H1 (cell line): ENCODE results near the gene ME1. TPM values are rescaled to one million over a fixed set of nuclear protein-coding genes. Genes with fewer than 3 reads are reported as not detected.

Experiments used
- CTCF ChIA-PET: fragments of 300-600 bp; sonication (Branson Sonifier 250); formaldehyde crosslinking; loops from one replicate; lab custom pipeline; 2021; ENCODE audit not compliant: partially characterized antibody; lab: Charles Lee
- POLR2A ChIA-PET: fragments of 300-600 bp; sonication (Branson Sonifier 250); formaldehyde crosslinking; loops from one replicate; lab custom pipeline; 2021; ENCODE audit warnings: inconsistent platforms; ENCODE audit not compliant: partially characterized antibody; lab: Charles Lee
- DNase-seq, 2 experiments: peaks; one replicate each; pipeline versions ENCODE4 v3.0.0 to v3.0.0-alpha.2; 2010 to 2022; ENCODE audit warnings: low spot score in 2 of 2, low read depth in 1 of 2, mixed read lengths in 1 of 2
- FAIRE-seq: peaks from 2 replicates; lab custom pipeline; 2011; peaks lifted over from hg19 to GRCh38; lab: Jason Lieb, UNC
- H2AFZ ChIP-seq: 2 replicates; pipeline ENCODE4 v1.8.1; 2012; ENCODE audit warnings: low read length, inconsistent platforms
- H2AK5ac ChIP-seq: 2 replicates; pipeline ENCODE4 v1.6.1; 2013; ENCODE audit warnings: low read depth, low read length
- H2BK120ac ChIP-seq: replicated peaks from 2 replicates; pipeline ENCODE3; 2013; ENCODE audit warnings: low read depth, low read length, inconsistent platforms
- H2BK12ac ChIP-seq: 2 replicates; pipeline ENCODE4 v1.6.1; 2013; ENCODE audit warnings: low read depth, low read length
- H2BK15ac ChIP-seq: 2 replicates; pipeline ENCODE4 v1.6.1; 2013; ENCODE audit warnings: low read length
- H2BK20ac ChIP-seq: 2 replicates; pipeline ENCODE4 v1.6.1; 2013; ENCODE audit warnings: low read length
- H2BK5ac ChIP-seq: 2 replicates; pipeline ENCODE4 v1.6.1; 2013; ENCODE audit warnings: low read depth, low read length
- H3K14ac ChIP-seq: 2 replicates; pipeline ENCODE4 v1.6.1; 2013; ENCODE audit warnings: inconsistent platforms; ENCODE audit not compliant: insufficient read length
- H3K18ac ChIP-seq: 2 replicates; pipeline ENCODE4 v1.6.1; 2013; ENCODE audit warnings: low read length; ENCODE audit errors: extremely low read depth
- H3K23ac ChIP-seq: 2 replicates; pipeline ENCODE4 v1.6.1; 2013; ENCODE audit warnings: inconsistent platforms; ENCODE audit not compliant: insufficient read length
- H3K23me2 ChIP-seq: 2 replicates; pipeline ENCODE4 v1.6.1; 2013; ENCODE audit warnings: low read depth, low read length
- H3K27ac ChIP-seq: 2 replicates; pipeline ENCODE4 v1.6.1; 2011; ENCODE audit warnings: low read depth, low read length, inconsistent platforms
- H3K27me3 ChIP-seq, 4 experiments: replicated peaks in 1 of 4; 1 replicate in 1 of 4; 2 replicates in 3 of 4; pipeline versions ENCODE4 v1.6.1 to v1.8.1; 2011 to 2013; ENCODE audit warnings: low read length in 3 of 4, mild to moderate bottlenecking in 3 of 4, inconsistent platforms in 2 of 4, mixed read lengths in 2 of 4, moderate library complexity in 1 of 4; ENCODE audit not compliant: control insufficient read depth in 3 of 4, insufficient read depth in 3 of 4; ENCODE audit errors: extremely low read depth in 1 of 4
- H3K36me3 ChIP-seq, 4 experiments: 2 replicates each; pipeline versions ENCODE4 v1.6.1 to v1.8.1; 2011 to 2013; ENCODE audit warnings: mild to moderate bottlenecking in 4 of 4, low read length in 3 of 4, moderate library complexity in 2 of 4, control low read depth in 1 of 4, inconsistent platforms in 1 of 4; ENCODE audit not compliant: insufficient read depth in 4 of 4, control insufficient read depth in 2 of 4
- H3K4ac ChIP-seq: replicated peaks from 2 replicates; pipeline ENCODE3; 2013; ENCODE audit warnings: low read length, low read depth, mixed read lengths, inconsistent platforms; ENCODE audit not compliant: insufficient read length
- H3K4me1 ChIP-seq, 4 experiments: replicated peaks in 1 of 4; 1 replicate in 1 of 4; 2 replicates in 3 of 4; pipeline versions ENCODE4 v1.6.1 to v1.8.1; 2011 to 2013; ENCODE audit warnings: low read length in 3 of 4, inconsistent platforms in 2 of 4, mixed read lengths in 1 of 4; ENCODE audit not compliant: insufficient read depth in 4 of 4, control insufficient read depth in 3 of 4
- H3K4me2 ChIP-seq, 2 experiments: 2 replicates each; pipeline versions ENCODE4 v1.6.1 to v1.8.1; 2011 to 2013; ENCODE audit warnings: low read depth in 2 of 2, low read length in 2 of 2, control low read depth in 1 of 2, inconsistent platforms in 1 of 2, mild to moderate bottlenecking in 1 of 2; ENCODE audit not compliant: insufficient read depth in 1 of 2
- H3K4me3 ChIP-seq, 4 experiments: fragments of 200-600, 300-600 bp in 1 of 4; sonication (generic), shearing (Covaris generic), sonication (Bioruptor Twin) in 1 of 4; 2 replicates each; pipeline versions ENCODE4 v1.5.1 to v1.8.1; 2011 to 2016; ENCODE audit warnings: low read length in 4 of 4, low read depth in 3 of 4, control low read depth in 2 of 4, inconsistent platforms in 2 of 4, mild to moderate bottlenecking in 2 of 4, mixed read lengths in 1 of 4, moderate library complexity in 1 of 4; ENCODE audit not compliant: insufficient read depth in 2 of 4; ENCODE audit errors: extremely low read depth in 1 of 4
- H3K56ac ChIP-seq: replicated peaks from 2 replicates; pipeline ENCODE3; 2013; ENCODE audit warnings: low read depth, mild to moderate bottlenecking, mixed read lengths, low read length, inconsistent platforms; ENCODE audit not compliant: insufficient read length
- H3K79me1 ChIP-seq: 2 replicates; pipeline ENCODE4 v1.6.1; 2013; ENCODE audit warnings: low read depth, low read length, control low read depth
- H3K79me2 ChIP-seq, 2 experiments: 2 replicates each; pipeline versions ENCODE4 v1.6.1 to v1.8.1; 2012 to 2013; ENCODE audit warnings: low read length in 2 of 2, mild to moderate bottlenecking in 2 of 2, inconsistent platforms in 1 of 2; ENCODE audit not compliant: insufficient read depth in 2 of 2, control insufficient read depth in 1 of 2
- H3K9ac ChIP-seq, 4 experiments: replicated peaks in 1 of 4; 1 replicate in 1 of 4; 2 replicates in 3 of 4; pipeline versions ENCODE4 v1.6.1 to v1.8.1; 2011 to 2013; ENCODE audit warnings: low read depth in 3 of 4, low read length in 3 of 4, control low read depth in 2 of 4, mild to moderate bottlenecking in 2 of 4, moderate library complexity in 2 of 4, inconsistent platforms in 1 of 4; ENCODE audit errors: extremely low read depth in 1 of 4
- H3K9me3 ChIP-seq, 2 experiments: 2 replicates each; pipeline versions ENCODE4 v1.6.1 to v1.8.1; 2012 to 2013; ENCODE audit warnings: mild to moderate bottlenecking in 2 of 2, moderate library complexity in 2 of 2, control low read depth in 1 of 2, inconsistent platforms in 1 of 2, low read depth in 1 of 2, low read length in 1 of 2, mixed read lengths in 1 of 2; ENCODE audit not compliant: insufficient read depth in 2 of 2
- H4K20me1 ChIP-seq, 2 experiments: replicated peaks in 1 of 2; 2 replicates each; pipeline versions ENCODE3 to v1.8.1; 2011 to 2013; ENCODE audit warnings: inconsistent platforms in 2 of 2, low read length in 2 of 2, mild to moderate bottlenecking in 1 of 2; ENCODE audit not compliant: insufficient read depth in 2 of 2, control insufficient read depth in 1 of 2
- H4K5ac ChIP-seq: 2 replicates; pipeline ENCODE4 v1.6.1; 2013; ENCODE audit warnings: low read length, low read depth, mixed read lengths, inconsistent platforms; ENCODE audit not compliant: insufficient read length
- H4K8ac ChIP-seq: 2 replicates; pipeline ENCODE4 v1.8.0; 2013; ENCODE audit warnings: mild to moderate bottlenecking, moderate library complexity, low read length, inconsistent platforms; ENCODE audit not compliant: insufficient read depth; ENCODE audit errors: extremely low read depth
- H4K91ac ChIP-seq: replicated peaks from 2 replicates; pipeline ENCODE3; 2013; ENCODE audit warnings: low read length, mixed read lengths, inconsistent platforms; ENCODE audit not compliant: insufficient read length
- ATF3 ChIP-seq: IDR thresholded peaks from 2 replicates; pipeline ENCODE4 v1.6.1; 2011; ENCODE audit warnings: low read depth, mild to moderate bottlenecking, low read length; ENCODE audit not compliant: insufficient read depth
- CHD2 ChIP-seq: IDR thresholded peaks from 2 replicates; pipeline ENCODE4 v1.6.1; 2012; ENCODE audit warnings: low read length, improper control_type of control experiment
- KDM1A ChIP-seq: fragments of 200-600, 300-600 bp; sonication (generic); IDR thresholded peaks from 2 replicates; pipeline ENCODE4 v1.7.1; 2016; ENCODE audit warnings: mild to moderate bottlenecking, low read length, borderline replicate concordance
- RNF2 ChIP-seq: fragments of 200-900, 300-1000 bp; sonication (generic); IDR thresholded peaks from 2 replicates; pipeline ENCODE4 v1.7.1; 2016; ENCODE audit warnings: borderline replicate concordance, low read depth, mild to moderate bottlenecking, antibody characterized with exemption, low read length; ENCODE audit not compliant: poor library complexity, severe bottlenecking; ENCODE audit errors: missing control alignments
- RXRA ChIP-seq: IDR thresholded peaks from 2 replicates; pipeline ENCODE4 v1.6.1; 2011; ENCODE audit warnings: low read depth, mild to moderate bottlenecking, low read length, moderate library complexity; ENCODE audit not compliant: insufficient read depth
- SAP30 ChIP-seq: fragments of 300-600 bp; sonication (generic); IDR thresholded peaks from 2 replicates; pipeline ENCODE4 v1.7.1; 2012; ENCODE audit warnings: low read length, moderate library complexity, mild to moderate bottlenecking, inconsistent platforms; ENCODE audit not compliant: insufficient read depth, insufficient replicate concordance
- SIX5 ChIP-seq: IDR thresholded peaks from 2 replicates; pipeline ENCODE4 v1.6.1; 2011; ENCODE audit warnings: mild to moderate bottlenecking, low read depth, low read length
- SRF ChIP-seq: IDR thresholded peaks from 2 replicates; pipeline ENCODE4 v1.6.1; 2011; ENCODE audit warnings: mild to moderate bottlenecking, low read depth, low read length, moderate library complexity
- TAF1 ChIP-seq: IDR thresholded peaks from 2 replicates; pipeline ENCODE4 v1.6.1; 2011; ENCODE audit warnings: mild to moderate bottlenecking, low read depth, low read length
- TEAD4 ChIP-seq: IDR thresholded peaks from 2 replicates; pipeline ENCODE4 v1.6.1; 2012; ENCODE audit warnings: low read depth, low read length, inconsistent platforms, mixed read lengths
- USF2 ChIP-seq: IDR thresholded peaks from 2 replicates; pipeline ENCODE4 v1.6.1; 2011; ENCODE audit warnings: low read length, improper control_type of control experiment
- WGBS, 2 experiments: shearing (Covaris generic) in 1 of 2; methylation state at CpG; one replicate each; pipeline versions ENCODE4 v1.1.6 to v1.1.7; 2013 to 2015; ENCODE audit warnings: low lambda C conversion rate in 2 of 2, mixed read lengths in 2 of 2, inconsistent platforms in 1 of 2, low coverage in 1 of 2, missing lambda C conversion rate in 1 of 2; ENCODE audit not compliant: insufficient replicate concordance in 2 of 2, insufficient coverage in 1 of 2, insufficient read length in 1 of 2; ENCODE audit errors: extremely low coverage in 1 of 2, missing lambda C conversion rate in 1 of 2; 5-methylcytosine and 5-hydroxymethylcytosine counted together
- polyA plus RNA-seq, 7 experiments: library from polyadenylated mRNA; depleted of rRNA in 3 of 7; stranded (reverse) in 5 of 7; unstranded in 2 of 7; fragments of >200 nt in 5 of 7; fragments of 200-250 nt in 2 of 7; gene quantifications; 1 replicate in 5 of 7; 2 replicates in 1 of 7; 4 replicates in 1 of 7; pipeline versions ENCODE4 v1.2.1 to v1.2.3, GENCODE V29; 2011 to 2013; ENCODE audit warnings: missing spikeins in 2 of 7, mixed read lengths in 2 of 7
- total RNA-seq: library from RNA; stranded (reverse); fragmentation: NEBNext Ultra II Directional; extraction: Animal tissue kit (Norgen Biotek cat#: 25700); gene quantifications from 2 replicates; pipeline ENCODE4 v1.2.1, GENCODE V29; 2021

ME1 gene
- total and polyA plus RNA-seq, 2 of the 8 experiments (the other 6 are each of a cell fraction or from before 2014, with no cell fraction given), result 1.3 to 3.9 TPM

- H2BK15ac ChIP-seq, result no peak overlapping the region
- no peak overlapping the region for H3K9ac ChIP-seq
- 83% methylated on average over 2 of the region's 2 CpGs; no CpG with 5 or more reads in 1 of the 2 experiments for WGBS, 2 experiments
- H3K4me3 ChIP-seq, result no peak overlapping the region
- ChIA-PET POLR2A (no interaction called here), CTCF (no interaction called here)
- H2BK20ac ChIP-seq, result no peak overlapping the region
- no peak overlapping the region for H3K18ac ChIP-seq
- no peak overlapping the region for H3K23ac ChIP-seq
- no peaks in the 10 kb centered on the region for H3K4me1 ChIP-seq
- H3K56ac ChIP-seq, result no peak overlapping the region
- no peaks in the 10 kb centered on the region for H3K27me3 ChIP-seq
- no peak overlapping the region for H2BK120ac ChIP-seq
- no peak overlapping the region for H3K4me2 ChIP-seq
- no peak for FAIRE-seq
- H2BK5ac ChIP-seq, result no peak overlapping the region
- no peak overlapping the region for H2BK12ac ChIP-seq
- H4K20me1 ChIP-seq, result no peaks in the 10 kb centered on the region
- no peak overlapping the region for H3K14ac ChIP-seq
- no peak overlapping the region for H4K5ac ChIP-seq
- H3K4ac ChIP-seq, result no peak overlapping the region
- no peak for DNase-seq
- H3K9me3 ChIP-seq, result no peaks in the 10 kb centered on the region
- no peaks in the 10 kb centered on the region for H3K23me2 ChIP-seq
- no peak overlapping the region for H3K27ac ChIP-seq
- no peaks in the 10 kb centered on the region for H3K36me3 ChIP-seq
- H3K79me1 ChIP-seq, result no peaks in the 10 kb centered on the region
- H2AFZ ChIP-seq, result no peak overlapping the region
- H4K91ac ChIP-seq, result no peak overlapping the region
- H2AK5ac ChIP-seq, result no peak overlapping the region
- H3K79me2 ChIP-seq, result no peaks in the 10 kb centered on the region
- no peak for TF ChIP-seq SRF
- TF ChIP-seq RXRA, result no peak
- TF ChIP-seq RNF2, result no peak
- TF ChIP-seq TAF1, result no peak
- no peak for TF ChIP-seq TEAD4
- TF ChIP-seq USF2, result no peak
- TF ChIP-seq KDM1A, result no peak
- no peak for TF ChIP-seq SAP30
- no peak for TF ChIP-seq ATF3
- TF ChIP-seq SIX5, result no peak
- TF ChIP-seq CHD2, result no peak
- H4K8ac ChIP-seq, result no peak overlapping the region
Measured at GRCh38 chr6:83333500-83333899, 97.4 kb downstream of the ME1 start.
